CD4-positive, alpha-beta T cell treated with Interleukin-1 beta for 1 hour (primary cell): ENCODE measurements around the gene LIMS1.
A peak's percentile ranks its signal among the peaks of the same experiment; 100 is the strongest.
"Not testable (repeated sequence)": the region's sequence is repeated elsewhere in the genome, so short reads cannot be mapped to it uniquely, and the experiment has no call there.

ENCODE experiments used
- DNase-seq, 2 donors: peaks; one replicate each; pipeline ENCODE4 v3.0.0-alpha.2; 2020 to 2022

The LIMS1 gene, protein sequence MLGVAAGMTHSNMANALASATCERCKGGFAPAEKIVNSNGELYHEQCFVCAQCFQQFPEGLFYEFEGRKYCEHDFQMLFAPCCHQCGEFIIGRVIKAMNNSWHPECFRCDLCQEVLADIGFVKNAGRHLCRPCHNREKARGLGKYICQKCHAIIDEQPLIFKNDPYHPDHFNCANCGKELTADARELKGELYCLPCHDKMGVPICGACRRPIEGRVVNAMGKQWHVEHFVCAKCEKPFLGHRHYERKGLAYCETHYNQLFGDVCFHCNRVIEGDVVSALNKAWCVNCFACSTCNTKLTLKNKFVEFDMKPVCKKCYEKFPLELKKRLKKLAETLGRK

DNA sequence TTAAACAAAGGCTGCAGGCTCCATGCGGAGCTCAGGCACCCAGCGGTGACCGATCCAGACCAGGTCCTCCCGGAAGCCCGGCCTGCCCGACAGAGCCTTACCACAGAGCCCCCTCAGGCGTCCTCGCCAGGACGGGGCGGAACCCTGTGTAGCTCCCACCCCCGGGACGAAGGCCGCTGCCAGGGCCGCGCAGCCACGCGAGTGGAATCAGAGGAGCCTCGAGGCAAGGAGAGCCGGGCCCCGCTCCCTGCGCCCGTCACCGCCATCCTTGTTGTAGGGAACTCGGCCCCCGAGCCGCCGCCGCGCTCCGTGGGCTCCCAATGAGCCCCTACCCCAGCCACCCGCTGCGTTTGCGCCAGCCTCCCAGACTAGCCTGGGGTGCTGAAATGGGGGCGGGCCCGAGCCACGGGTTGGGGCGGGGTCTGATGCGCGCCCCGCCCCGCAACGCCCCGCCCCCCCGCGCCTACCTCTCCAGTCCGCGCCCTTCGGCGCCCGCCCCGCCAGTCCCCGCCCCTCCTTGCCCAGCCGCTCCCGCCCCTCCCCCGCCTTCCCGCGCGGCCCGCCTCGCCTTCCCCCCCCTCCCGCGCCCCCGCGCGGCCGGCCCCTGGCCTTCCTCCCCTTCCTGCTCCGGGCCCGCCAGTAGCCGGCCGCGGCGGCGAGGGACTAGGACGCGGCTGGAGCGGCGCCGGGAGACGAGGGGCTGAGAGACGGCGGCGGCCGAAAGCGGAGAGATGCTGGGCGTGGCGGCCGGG is at the start of gene LIMS1:
TSS of gene LIMS1 (plus strand) at position 639 of the 752 bp plus-strand sequence. CDS start at position 732, 93 bp downstream.
- DNase-seq: peak; percentile 87 to 91

DNA sequence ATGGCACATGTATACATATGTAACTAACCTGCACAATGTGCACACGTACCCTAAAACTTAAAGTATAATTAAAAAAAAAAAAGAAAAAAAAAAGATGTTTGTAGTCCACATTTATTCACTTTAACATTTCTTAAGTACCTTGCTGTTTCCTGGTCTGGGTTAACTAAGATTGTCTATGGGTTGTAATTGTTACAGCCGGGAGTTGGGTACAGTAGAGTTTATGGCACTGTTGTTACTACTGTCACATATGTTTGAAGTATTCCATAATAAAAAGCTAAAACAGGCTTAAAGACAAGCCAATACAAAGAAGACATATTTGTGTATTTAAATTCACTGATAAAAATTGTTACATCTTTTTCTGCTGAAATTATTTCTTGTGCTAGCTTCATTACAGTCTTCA is 49.0 kb upstream of the LIMS1 start:
- no peak for DNase-seq

DNA sequence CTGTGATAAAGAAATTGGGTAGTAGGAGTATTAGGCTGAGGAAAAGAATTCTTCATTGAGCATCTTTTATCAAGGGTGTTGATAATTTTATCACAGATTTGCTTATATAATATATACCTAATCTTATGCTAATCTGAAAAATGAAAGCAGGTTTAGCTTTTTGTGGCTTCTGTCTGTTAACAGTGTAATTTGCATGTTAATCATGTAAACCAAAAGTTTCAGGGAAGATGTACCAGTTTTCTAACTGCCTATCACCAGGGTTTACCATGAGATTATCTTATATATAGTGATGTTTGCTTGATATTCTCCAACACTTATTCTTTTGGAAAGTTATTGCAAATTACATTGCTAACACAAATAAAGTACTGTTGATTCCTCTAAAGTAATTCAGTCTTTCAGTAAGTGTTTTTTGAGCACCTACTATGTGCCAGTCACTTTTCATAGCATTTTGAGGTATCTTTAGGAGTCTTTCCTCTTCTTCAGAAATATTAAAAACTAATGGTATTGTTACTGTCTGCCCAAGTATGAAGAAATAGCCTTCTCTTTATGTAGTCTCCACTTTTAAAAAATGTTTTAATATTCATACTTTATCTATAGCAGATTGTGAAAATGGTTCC is 43.7 kb upstream of the LIMS1 start:
- DNase-seq: no peak

DNA sequence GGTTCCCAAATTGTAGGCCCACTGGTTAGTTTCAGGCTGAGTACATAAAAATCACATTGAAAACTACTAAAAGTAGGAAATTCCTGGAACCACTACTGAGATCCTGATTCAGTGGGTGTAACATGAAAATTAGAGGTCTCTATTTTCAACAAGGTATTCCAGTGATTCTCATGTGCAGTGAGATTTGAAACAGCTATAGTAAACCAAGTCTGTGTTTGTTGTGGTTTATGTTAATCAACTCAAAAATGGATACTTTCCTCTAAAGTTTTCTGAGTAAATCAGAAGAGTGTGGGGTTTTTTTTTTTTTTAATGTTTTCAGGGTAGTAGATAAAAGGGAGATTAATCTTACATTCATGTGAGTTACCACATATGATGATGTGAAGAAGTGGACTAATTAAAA is 42.4 kb upstream of the LIMS1 start:
- DNase-seq: no peak

DNA sequence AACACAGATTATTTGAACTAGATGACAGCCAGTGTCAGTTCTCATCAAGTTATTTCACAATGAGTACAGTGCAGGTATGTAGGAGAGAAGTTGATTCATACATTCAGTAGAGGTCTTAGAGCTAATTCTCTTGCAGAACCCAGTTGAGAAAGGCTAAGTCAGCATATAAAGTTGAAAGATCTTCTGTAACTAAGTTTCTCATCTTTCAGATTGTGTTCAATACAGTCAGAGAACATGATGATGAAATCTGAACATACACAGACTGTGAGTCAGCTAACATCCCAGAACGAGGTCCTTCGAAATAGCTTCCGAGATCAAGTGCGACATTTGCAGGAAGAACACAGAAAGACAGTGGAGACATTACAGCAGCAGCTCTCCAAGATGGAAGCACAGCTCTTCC is 41.9 kb upstream of the LIMS1 start:
- DNase-seq: no peak

DNA sequence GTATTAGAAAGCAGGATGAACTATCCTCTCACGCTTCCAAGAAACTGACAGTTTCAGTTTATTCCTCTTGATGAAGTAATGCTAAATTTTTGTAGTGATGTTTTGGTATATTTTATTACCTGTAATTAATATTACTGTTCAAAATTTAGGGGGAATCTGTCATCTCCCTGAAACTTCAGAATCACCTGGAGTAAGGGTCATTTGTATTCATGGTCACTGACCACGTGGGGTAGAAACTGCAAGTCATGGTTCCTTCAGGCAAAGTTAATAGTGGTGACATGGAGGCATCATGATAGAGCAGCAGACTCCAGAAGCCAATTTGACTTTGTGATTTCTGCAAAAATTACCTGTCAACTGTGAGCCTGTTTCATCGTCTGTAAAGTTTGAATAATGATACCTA is 38.1 kb upstream of the LIMS1 start:
- DNase-seq: not testable (repeated sequence)

DNA sequence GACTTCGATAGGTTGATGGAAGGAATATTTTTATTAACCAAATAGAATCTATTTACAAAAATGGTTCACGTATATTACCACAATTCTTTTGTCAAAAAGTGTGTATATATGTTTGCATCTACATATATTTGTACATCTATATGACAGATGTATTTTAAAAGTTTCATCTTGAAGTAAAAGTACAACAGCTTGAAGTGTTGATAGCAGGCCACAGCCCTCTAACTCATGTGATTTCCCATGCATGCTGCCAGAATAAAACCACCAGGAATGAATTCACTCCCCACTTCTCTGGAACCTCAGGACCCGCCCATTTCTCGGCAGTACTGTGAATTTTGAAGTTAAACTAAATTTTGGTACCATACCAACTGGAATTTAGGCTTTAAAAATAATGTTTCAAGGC is 26.6 kb upstream of the LIMS1 start:
- DNase-seq: not testable (repeated sequence)

DNA sequence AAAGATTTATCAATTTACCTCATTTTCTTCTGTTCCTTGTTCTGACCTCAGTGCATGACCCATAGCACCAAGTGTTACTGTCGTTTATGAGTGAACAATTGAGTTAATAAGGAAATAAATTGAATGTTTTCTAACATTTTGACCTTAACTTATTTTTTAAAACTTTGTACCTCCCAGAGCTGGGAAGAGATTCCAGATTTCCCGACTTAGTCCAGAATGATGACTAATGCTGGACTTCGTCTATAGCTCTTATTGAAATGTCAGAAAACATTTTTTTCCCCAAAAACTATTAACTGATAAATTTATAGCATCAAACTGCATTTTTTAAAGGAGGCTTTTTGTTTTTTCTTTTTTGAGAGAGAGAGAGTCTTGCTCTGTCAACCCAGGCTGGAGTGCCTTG is 21.8 kb upstream of the LIMS1 start:
- DNase-seq: not testable (repeated sequence)

DNA sequence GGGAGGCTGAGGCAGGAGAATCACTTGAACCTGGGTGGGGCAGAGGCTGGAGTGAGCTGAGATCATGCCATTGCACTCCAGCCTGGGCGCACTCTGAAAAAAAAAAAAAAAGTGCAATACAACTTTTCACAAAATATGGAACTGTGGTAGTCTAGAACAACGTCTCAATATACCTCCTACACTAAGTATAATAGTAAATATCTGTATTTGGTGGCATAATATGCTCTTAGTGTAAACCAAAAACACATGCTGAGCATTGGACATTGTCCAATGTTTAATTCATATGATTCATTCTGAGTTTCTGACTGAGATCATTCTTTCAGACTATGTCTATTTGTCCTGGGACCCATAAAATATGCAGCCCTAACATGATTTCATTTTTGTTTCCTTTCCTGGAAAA is 19.8 kb upstream of the LIMS1 start:
- not testable (repeated sequence) for DNase-seq

DNA sequence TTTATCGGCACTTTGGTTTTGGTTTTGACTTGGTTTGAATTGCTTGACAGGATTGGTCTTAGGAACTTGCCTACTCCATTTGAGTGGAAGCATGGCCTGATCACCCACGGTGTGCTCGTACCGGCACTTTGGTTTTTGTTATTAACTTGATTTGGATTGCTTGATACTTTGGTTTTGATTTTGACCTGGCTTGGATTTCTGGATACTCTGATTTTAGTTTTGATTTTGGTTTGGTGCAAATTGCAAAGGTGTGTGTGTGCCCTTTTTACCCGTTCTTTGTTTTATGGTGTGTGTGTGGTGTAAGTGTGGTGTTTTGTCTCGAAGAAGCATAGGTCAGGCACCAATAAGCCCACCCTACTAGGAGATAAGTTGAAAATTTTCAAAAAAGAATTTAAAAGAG is 9.6 kb upstream of the LIMS1 start:
- DNase-seq: not testable (repeated sequence)

DNA sequence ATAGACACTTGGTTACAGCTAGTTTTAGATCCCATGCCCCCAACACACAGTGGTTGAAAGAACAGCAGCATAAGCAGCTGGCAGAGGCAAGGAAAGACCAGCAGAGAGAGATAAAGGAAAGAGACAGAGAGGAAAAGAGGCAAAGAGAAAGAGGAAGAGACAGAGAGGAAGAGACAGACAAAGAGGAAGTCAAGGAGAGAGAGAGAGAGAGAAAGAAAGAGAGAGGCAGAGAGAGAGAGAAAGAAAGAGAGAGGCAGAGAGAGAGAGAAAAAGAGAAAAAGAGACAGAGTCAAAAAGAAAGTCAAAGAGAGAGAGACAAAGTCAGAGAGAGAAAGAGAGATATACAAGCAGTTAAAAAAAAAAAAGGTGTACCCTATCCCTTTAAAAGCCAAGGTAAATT is 9.0 kb upstream of the LIMS1 start:
- not testable (repeated sequence) for DNase-seq

DNA sequence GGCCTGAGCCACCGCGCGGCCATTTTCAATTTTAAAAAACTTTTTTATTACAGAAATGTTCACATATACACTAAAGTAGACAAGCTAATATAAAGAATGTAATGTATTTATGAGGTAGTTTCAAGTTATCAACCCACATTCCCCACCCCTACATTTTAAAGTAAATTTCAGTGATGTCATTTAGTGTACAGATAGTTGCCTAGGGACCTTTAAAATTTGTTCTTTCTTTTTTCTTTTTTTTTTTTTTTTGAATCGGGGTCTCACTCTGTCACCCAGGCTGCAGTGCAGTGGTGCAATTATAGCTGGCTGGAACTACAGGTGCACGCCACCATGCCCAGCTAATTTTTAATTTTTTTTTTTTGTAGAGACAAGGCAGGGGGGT is 2.6 kb upstream of the LIMS1 start:
- DNase-seq: no peak

DNA sequence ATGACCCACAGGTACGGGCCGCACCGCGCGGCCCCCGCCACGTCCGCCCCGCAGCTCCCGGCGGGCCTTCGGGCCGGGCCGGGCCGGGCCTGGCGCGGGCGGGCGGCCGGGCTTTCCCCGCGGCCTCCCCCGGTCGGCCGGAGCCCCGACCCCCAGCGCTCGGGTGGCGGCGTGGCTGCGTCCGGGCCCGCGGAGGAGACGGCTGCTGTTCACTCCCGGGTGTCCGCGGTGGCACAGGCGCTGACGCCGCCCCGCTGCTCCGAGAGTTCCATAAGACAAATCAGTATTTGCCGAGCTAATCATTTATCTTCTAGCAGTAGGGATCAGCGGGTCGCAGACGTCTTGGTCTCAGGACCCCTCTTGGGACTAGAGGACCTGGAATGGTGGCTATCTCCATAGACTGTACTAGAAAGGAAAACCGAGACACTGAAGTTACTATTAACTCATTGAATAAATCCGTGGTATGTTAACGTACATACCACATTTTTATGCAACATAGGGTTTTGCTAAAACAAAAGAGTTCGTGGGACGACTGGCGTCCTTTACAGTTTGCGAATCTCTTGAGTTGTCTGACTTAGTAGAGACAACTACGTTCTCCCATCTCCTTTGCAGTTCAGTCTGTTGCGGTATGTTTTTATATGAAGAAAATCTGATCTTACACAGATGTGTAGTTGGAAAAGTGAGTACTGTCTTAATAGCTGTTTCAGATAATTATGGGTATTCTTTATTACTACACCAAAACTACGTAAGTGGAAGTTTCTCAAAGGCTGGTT is 500 bp downstream of the LIMS1 start:
- peak; percentile 20 to 40 for DNase-seq

DNA sequence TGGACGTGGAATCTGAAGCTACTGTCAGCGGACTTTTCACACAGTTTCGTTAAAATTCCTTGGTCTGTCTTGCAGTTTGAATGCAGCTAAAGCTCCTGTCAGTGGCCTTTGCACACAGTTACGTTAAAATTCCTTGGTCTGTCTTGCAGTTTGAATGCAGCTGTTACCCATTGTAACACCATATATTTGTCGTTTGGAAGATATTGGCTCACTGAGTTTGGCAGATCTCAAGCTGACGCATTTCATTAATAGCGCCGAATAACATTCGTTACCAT is 1.0 kb downstream of the LIMS1 start:
- no peak for DNase-seq

DNA sequence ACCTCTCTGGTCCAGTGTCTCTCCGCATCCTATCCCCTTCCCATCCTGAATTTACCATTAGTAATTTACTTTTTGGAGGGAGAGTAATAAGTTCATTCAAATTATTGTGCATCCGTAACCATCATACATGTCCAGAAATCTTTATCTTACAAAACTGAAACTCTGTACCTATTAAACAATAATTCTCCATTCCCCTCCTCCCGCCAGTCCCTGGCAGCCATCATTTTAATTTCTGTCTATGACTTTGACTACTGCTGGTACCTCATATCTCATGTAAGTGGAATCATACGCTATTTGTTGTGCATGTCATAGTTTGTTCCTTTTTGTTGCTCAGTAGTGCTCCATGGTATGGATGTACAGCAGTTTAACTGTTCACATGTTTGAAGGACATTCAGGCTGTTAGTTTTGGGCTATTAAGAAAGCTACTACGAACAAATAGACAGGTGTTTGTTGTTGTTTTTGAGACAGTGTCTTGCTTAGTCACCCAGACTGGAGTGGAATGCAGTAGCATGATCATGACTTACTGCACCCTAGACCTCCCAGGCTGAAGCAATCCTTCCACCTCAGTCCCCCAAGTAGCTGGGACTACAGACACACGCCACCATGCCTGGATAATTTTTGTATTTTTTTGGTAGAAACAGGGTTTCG is 2.0 kb downstream of the LIMS1 start:
- no peak for DNase-seq

DNA sequence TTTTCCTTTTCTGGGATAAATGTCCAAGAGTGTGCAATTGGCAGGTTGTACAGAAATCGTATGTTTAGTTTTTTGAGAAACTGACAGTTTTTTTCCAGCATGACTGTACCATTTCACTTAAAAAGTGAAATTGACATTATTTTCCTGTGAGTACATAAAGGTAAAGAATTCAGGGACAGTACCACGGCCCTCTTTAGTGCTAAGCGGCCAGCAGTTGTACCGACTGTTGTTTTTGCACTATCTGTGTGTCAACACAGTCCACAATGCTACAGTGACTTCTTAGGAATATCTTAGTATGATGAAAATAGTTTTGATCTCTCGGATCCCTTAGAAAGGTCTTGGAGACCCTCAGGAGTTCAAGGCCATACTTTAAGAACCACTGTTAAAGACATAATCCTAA is 2.6 kb downstream of the LIMS1 start:
- DNase-seq: no peak

DNA sequence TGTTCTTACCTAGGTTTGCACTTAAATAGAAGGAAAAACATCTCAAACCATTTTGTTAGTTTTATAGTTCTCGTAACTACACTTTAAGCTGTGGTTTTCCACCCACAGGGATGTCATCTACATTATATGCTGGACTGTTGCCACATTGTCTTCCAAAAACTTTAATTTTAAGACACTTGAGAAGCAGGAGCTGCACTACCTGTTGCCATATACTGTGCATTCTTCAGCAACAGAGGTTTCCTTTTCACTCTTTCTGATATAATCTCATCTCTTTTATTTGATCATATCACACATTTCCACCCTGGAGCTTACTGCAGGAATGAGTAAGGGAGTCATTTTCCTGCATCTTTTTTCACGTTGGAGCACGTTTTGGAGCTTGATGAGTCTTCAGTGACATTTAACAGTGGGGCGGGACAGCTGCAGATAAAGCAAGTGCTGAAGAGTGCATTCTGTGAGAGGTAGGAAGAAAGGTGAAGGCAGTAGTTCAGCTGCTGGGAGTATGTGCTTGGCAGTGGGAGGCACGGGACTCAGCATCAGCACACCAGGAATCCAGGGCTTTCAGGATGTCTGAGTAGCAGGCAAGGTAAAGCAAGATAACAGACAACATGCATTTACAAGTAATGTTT is 3.8 kb downstream of the LIMS1 start:
- DNase-seq: no peak

DNA sequence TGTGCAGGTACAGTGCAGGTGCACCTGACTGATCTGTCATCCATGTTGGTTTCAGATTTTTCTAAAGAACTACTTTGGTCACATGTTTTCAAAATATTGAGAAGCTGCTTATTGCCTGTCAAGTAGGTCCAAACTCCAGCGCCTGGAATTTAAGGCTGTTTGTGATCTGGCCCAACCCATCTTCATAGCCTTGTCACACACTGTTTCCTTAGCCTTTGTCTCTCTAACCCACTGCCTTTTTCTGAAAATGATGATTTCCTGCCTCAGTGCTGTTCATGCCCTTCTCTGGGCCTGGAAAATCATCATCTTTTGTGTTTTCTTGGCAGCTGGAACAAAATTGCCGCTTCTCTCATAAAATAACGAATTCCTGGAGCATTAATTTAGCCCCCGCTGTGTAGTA is 7.2 kb downstream of the LIMS1 start:
- no peak for DNase-seq

DNA sequence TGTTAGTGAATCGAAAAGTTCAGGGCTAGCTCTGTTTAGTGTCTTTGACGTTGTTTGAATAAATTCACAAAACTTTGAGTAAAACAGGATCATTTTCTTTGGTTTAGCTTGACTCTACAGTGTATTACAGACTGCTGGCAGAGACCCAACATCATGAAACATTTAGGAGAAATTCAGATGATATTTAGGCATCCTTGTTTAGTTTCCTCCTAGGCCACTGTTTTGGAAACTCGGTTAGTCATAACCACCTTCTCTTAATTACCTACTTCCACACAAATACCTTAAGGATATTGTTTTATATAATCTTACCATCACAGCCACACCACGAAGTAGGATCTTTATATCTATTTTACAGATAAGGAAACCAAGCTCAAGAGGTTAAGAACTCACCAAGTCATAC is 7.8 kb downstream of the LIMS1 start:
- no peak for DNase-seq

DNA sequence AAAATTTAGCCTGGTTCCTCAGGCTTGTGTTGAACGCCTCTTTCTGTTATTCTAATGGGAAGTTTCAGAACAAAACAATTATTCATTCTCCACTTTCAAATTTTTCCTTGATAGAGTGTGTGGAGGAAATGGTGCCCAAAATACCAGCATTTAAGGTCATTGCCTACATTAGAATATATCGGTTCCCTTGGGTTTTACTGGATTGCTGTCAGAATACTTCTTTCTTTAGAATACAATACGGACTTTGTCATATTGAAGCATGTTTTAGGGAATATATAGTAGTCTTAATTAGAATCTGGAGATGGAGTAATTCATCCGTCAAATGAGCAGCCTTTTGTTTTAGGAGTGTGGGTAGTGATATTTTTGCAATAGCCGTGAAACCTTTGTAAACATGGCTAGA is 13.3 kb downstream of the LIMS1 start:
- no peak for DNase-seq

DNA sequence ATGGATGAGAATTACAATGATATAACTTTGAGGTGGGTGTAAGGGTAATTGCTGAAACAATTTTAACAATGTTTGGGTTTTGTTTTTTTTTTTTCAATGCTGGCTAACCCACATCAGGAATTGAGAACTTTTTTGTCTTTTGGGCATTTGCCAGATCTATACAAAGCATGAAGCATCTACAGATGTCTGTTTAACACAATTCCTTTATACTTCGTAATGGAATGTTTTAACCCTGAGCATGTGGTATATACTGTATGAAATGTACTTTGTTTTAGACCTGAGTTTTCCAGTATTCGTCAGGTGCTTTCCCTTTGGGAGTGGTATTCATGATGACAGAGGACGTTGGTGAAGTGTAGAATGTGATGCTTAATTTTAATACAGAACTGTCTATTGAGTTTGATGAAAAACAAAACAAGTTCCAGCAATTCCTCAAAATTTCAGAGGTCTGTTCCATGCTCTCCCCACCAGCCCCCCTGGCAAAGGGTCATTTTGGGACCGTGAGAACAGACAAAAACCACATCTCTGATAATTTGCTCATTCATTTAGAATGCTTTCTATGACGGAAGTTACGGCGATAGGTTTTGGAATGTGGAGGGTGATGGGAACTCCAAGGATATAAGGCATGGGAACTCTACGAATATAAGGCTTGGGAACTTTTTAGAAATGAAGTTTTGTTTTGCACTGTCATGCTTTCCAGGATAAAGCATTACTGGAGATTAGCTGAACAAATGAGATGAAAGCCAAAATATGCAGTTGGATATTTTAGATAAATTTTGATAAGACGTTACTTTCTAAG is 14.1 kb downstream of the LIMS1 start:
- no peak for DNase-seq

DNA sequence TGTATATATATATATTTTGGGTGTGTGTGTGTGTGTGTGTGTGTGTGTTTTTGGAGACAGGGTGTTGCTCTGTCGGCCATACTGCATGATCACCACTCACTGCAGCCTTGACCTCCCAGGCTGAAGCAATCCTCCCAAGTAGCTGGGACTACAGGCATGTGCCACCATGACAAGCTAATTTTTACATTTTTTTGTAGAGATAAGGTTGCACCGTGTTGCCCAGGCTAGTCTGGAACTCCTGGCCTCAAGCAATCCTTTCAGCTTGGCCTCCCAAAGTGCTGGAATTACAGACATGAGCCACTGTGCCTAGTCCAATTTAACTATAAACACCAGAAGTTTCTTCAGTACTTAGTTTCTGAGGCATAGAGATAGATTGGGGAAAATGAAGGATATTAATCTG is 18.3 kb downstream of the LIMS1 start:
- DNase-seq: no peak
